ENCODE results near the gene JCHAIN. TPM values are rescaled to one million over a fixed set of nuclear protein-coding genes. Genes with fewer than 3 reads are reported as not detected.

The JCHAIN gene
- total and polyA plus RNA-seq, 2 of the 13 experiments (the other 11 are each of a cell fraction or from before 2014, with no cell fraction given), result not detected

DNA sequence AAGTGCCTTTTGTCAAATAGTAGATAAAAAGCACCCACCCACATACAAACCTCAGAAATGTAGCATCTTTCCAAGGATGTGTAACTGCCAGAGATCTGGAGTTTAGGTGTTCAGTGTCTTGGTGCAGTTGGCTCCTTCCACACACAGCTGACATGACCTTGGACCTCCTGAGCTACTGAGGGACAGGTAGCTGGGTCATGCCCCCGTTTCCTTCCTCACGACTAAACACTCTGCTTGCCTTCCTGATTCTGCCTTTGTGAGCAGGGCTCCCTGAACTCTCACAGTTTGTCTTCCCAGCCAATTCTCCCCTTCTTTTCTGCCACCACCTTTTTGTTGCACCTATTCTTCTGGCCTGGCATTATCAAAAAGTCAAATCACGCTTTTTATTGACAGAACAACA is 45.3 kb upstream of the JCHAIN start:
- TF ChIP-seq KDM6A (CRISPR knock-in tag; IDR thresholded peaks at IDR 0.05; ENCODE audit: low read depth), result no peak
- TF ChIP-seq ZEB1 (IDR thresholded peaks at IDR 0.05; ENCODE audit: insufficient replicate concordance, low read depth), result no peak
- TF ChIP-seq SNAPC2 (CRISPR knock-in tag; IDR thresholded peaks at IDR 0.05), result no peak
- no peak for TF ChIP-seq ZNF678 (CRISPR knock-in tag; IDR thresholded peaks at IDR 0.05)
- no peak for TF ChIP-seq ELF3 (CRISPR knock-in tag; IDR thresholded peaks at IDR 0.05)
- no peak for TF ChIP-seq ZNF570 (CRISPR knock-in tag; IDR thresholded peaks at IDR 0.05; ENCODE audit: borderline replicate concordance)
- TF ChIP-seq ZNF431 (CRISPR knock-in tag; IDR thresholded peaks at IDR 0.05; ENCODE audit: borderline replicate concordance, low read depth), result no peak
- no peak for TF ChIP-seq PRPF4 (IDR thresholded peaks at IDR 0.05; ENCODE audit: low read depth, low read length, poor library complexity, severe bottlenecking)
- TF ChIP-seq NCOA2 (CRISPR knock-in tag; IDR thresholded peaks at IDR 0.05), result no peak
- TF ChIP-seq ZNF335 (CRISPR knock-in tag; IDR thresholded peaks at IDR 0.05), result no peak
- TF ChIP-seq, protein P1, sequence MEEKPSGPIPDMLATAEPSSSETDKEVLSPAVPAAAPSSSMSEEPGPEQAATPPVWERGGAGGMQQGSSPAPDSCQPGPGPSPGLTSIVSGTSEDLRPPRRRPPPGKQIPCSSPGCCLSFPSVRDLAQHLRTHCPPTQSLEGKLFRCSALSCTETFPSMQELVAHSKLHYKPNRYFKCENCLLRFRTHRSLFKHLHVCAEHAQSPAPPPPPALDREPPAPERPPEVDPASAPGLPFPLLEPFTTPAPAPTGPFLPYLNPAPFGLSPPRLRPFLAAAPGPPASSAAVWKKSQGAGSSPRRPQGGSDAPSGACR (CRISPR knock-in tag; IDR thresholded peaks at IDR 0.05), result no peak
- no peak for TF ChIP-seq ZNF839 (CRISPR knock-in tag; IDR thresholded peaks at IDR 0.05; ENCODE audit: borderline replicate concordance)
- TF ChIP-seq MAFF (IDR thresholded peaks at IDR 0.05; ENCODE audit: low read depth, low read length), result no peak
- no peak for TF ChIP-seq ZNF512 (CRISPR knock-in tag; IDR thresholded peaks at IDR 0.05)
- no peak for TF ChIP-seq ZNF616 (CRISPR knock-in tag; IDR thresholded peaks at IDR 0.05; ENCODE audit: low read depth)
- TF ChIP-seq HNRNPLL (IDR thresholded peaks at IDR 0.05; ENCODE audit: low read depth, low read length, poor library complexity, severe bottlenecking), result no peak
- no peak for TF ChIP-seq DMTF1 (CRISPR knock-in tag; IDR thresholded peaks at IDR 0.05)
- TF ChIP-seq, protein P2, sequence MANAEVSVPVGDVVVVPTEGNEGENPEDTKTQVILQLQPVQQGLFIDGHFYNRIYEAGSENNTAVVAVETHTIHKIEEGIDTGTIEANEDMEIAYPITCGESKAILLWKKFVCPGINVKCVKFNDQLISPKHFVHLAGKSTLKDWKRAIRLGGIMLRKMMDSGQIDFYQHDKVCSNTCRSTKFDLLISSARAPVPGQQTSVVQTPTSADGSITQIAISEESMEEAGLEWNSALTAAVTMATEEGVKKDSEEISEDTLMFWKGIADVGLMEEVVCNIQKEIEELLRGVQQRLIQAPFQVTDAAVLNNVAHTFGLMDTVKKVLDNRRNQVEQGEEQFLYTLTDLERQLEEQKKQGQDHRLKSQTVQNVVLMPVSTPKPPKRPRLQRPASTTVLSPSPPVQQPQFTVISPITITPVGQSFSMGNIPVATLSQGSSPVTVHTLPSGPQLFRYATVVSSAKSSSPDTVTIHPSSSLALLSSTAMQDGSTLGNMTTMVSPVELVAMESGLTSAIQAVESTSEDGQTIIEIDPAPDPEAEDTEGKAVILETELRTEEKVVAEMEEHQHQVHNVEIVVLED (CRISPR knock-in tag; IDR thresholded peaks at IDR 0.05; ENCODE audit: borderline replicate concordance), result no peak
- TF ChIP-seq ZNF101 (CRISPR knock-in tag; IDR thresholded peaks at IDR 0.05; ENCODE audit: borderline replicate concordance, low read depth), result no peak
- TF ChIP-seq MLLT10 (CRISPR knock-in tag; IDR thresholded peaks at IDR 0.05), result no peak
- FAIRE-seq (no peak), ATAC-seq (no peak), DNase-seq (ENCODE audit: low spot score) (no peak)
- H3K4me1 ChIP-seq (ENCODE audit: insufficient read depth, low read length), result peaks cover 79% of the 10 kb centered on the region
- no peak overlapping the region for H3K9ac ChIP-seq (ENCODE audit: insufficient read depth, low read depth, low read length)
- H2AFZ ChIP-seq (ENCODE audit: low read length), result no peak overlapping the region
- H3K36me3 ChIP-seq (replicated peaks in 1 of 2; ENCODE audit: control insufficient read depth in 1 of 2, insufficient read depth in 2 of 2, low read length in 2 of 2), result no peaks in the 10 kb centered on the region
- H3K79me2 ChIP-seq (ENCODE audit: insufficient read depth, low read length), result peaks cover 36% of the 10 kb centered on the region
- ChIA-PET POLR2A (no interaction called here), CTCF (ENCODE audit: low intra/inter-chr PET ratio, low total read pairs) (no interaction called here)
- no peaks in the 10 kb centered on the region for H3K27me3 ChIP-seq (ENCODE audit: control insufficient read depth in 1 of 2, insufficient read depth in 2 of 2, low read length in 2 of 2)
- peak overlapping the region; percentile 7 for H3K27ac ChIP-seq (ENCODE audit: extremely low read length, insufficient read depth, low read length)
- no peak overlapping the region for H3K4me3 ChIP-seq (replicated peaks in 1 of 3; ENCODE audit: insufficient read depth in 1 of 3, low read depth in 2 of 3, low read length in 3 of 3)
- no TSS peak for BruUV-seq (replicated peaks)
- peak overlapping the region; percentile 15; the same call in 1 of the 2 replicates for H3K4me2 ChIP-seq (ENCODE audit: low read depth, low read length)
- intact Hi-C loops (cut with micrococcal nuclease; ENCODE audit: unreplicated experiment), result no loop called here
- 61% methylated on average over 3 of the region's 3 CpGs for WGBS (ENCODE audit: low lambda C conversion rate)
- in situ Hi-C loops (cut with HindIII; ENCODE audit: extremely low pct_ligation_motif_present, low pct_unique_long_range_greater_than_20kb), result no loop called here
- no peaks in the 10 kb centered on the region for H4K20me1 ChIP-seq (ENCODE audit: insufficient read depth, low read length)
- no peaks in the 10 kb centered on the region for H3K9me3 ChIP-seq (ENCODE audit: low read length)
